H1 (cell line): Measurements from ENCODE around the gene TRABD2A. TPM values are rescaled to one million over a fixed set of nuclear protein-coding genes. Genes with fewer than 3 reads are reported as not detected.
"Not testable (repeated sequence)": the region's sequence is repeated elsewhere in the genome, so short reads cannot be mapped to it uniquely, and the experiment has no call there.

Experiments used
- CTCF ChIA-PET: fragments of 300-600 bp; sonication (Branson Sonifier 250); formaldehyde crosslinking; loops from one replicate; lab custom pipeline; 2021; ENCODE audit not compliant: partially characterized antibody; lab: Charles Lee
- POLR2A ChIA-PET: fragments of 300-600 bp; sonication (Branson Sonifier 250); formaldehyde crosslinking; loops from one replicate; lab custom pipeline; 2021; ENCODE audit warnings: inconsistent platforms; ENCODE audit not compliant: partially characterized antibody; lab: Charles Lee
- DNase-seq, 2 experiments: peaks; one replicate each; pipeline versions ENCODE4 v3.0.0 to v3.0.0-alpha.2; 2010 to 2022; ENCODE audit warnings: low spot score in 2 of 2, low read depth in 1 of 2, mixed read lengths in 1 of 2
- FAIRE-seq: peaks from 2 replicates; lab custom pipeline; 2011; peaks lifted over from hg19 to GRCh38; lab: Jason Lieb, UNC
- H2AFZ ChIP-seq: 2 replicates; pipeline ENCODE4 v1.8.1; 2012; ENCODE audit warnings: low read length, inconsistent platforms
- H2AK5ac ChIP-seq: 2 replicates; pipeline ENCODE4 v1.6.1; 2013; ENCODE audit warnings: low read depth, low read length
- H2BK120ac ChIP-seq: replicated peaks from 2 replicates; pipeline ENCODE3; 2013; ENCODE audit warnings: low read depth, low read length, inconsistent platforms
- H2BK12ac ChIP-seq: 2 replicates; pipeline ENCODE4 v1.6.1; 2013; ENCODE audit warnings: low read depth, low read length
- H2BK15ac ChIP-seq: 2 replicates; pipeline ENCODE4 v1.6.1; 2013; ENCODE audit warnings: low read length
- H2BK20ac ChIP-seq: 2 replicates; pipeline ENCODE4 v1.6.1; 2013; ENCODE audit warnings: low read length
- H2BK5ac ChIP-seq: 2 replicates; pipeline ENCODE4 v1.6.1; 2013; ENCODE audit warnings: low read depth, low read length
- H3K14ac ChIP-seq: 2 replicates; pipeline ENCODE4 v1.6.1; 2013; ENCODE audit warnings: inconsistent platforms; ENCODE audit not compliant: insufficient read length
- H3K18ac ChIP-seq: 2 replicates; pipeline ENCODE4 v1.6.1; 2013; ENCODE audit warnings: low read length; ENCODE audit errors: extremely low read depth
- H3K23ac ChIP-seq: 2 replicates; pipeline ENCODE4 v1.6.1; 2013; ENCODE audit warnings: inconsistent platforms; ENCODE audit not compliant: insufficient read length
- H3K23me2 ChIP-seq: 2 replicates; pipeline ENCODE4 v1.6.1; 2013; ENCODE audit warnings: low read depth, low read length
- H3K27ac ChIP-seq: 2 replicates; pipeline ENCODE4 v1.6.1; 2011; ENCODE audit warnings: low read depth, low read length, inconsistent platforms
- H3K27me3 ChIP-seq, 4 experiments: replicated peaks in 1 of 4; 1 replicate in 1 of 4; 2 replicates in 3 of 4; pipeline versions ENCODE4 v1.6.1 to v1.8.1; 2011 to 2013; ENCODE audit warnings: low read length in 3 of 4, mild to moderate bottlenecking in 3 of 4, inconsistent platforms in 2 of 4, mixed read lengths in 2 of 4, moderate library complexity in 1 of 4; ENCODE audit not compliant: control insufficient read depth in 3 of 4, insufficient read depth in 3 of 4; ENCODE audit errors: extremely low read depth in 1 of 4
- H3K36me3 ChIP-seq, 4 experiments: 2 replicates each; pipeline versions ENCODE4 v1.6.1 to v1.8.1; 2011 to 2013; ENCODE audit warnings: mild to moderate bottlenecking in 4 of 4, low read length in 3 of 4, moderate library complexity in 2 of 4, control low read depth in 1 of 4, inconsistent platforms in 1 of 4; ENCODE audit not compliant: insufficient read depth in 4 of 4, control insufficient read depth in 2 of 4
- H3K4ac ChIP-seq: replicated peaks from 2 replicates; pipeline ENCODE3; 2013; ENCODE audit warnings: low read length, low read depth, mixed read lengths, inconsistent platforms; ENCODE audit not compliant: insufficient read length
- H3K4me1 ChIP-seq, 4 experiments: replicated peaks in 1 of 4; 1 replicate in 1 of 4; 2 replicates in 3 of 4; pipeline versions ENCODE4 v1.6.1 to v1.8.1; 2011 to 2013; ENCODE audit warnings: low read length in 3 of 4, inconsistent platforms in 2 of 4, mixed read lengths in 1 of 4; ENCODE audit not compliant: insufficient read depth in 4 of 4, control insufficient read depth in 3 of 4
- H3K4me2 ChIP-seq, 2 experiments: 2 replicates each; pipeline versions ENCODE4 v1.6.1 to v1.8.1; 2011 to 2013; ENCODE audit warnings: low read depth in 2 of 2, low read length in 2 of 2, control low read depth in 1 of 2, inconsistent platforms in 1 of 2, mild to moderate bottlenecking in 1 of 2; ENCODE audit not compliant: insufficient read depth in 1 of 2
- H3K4me3 ChIP-seq, 4 experiments: fragments of 200-600, 300-600 bp in 1 of 4; sonication (generic), shearing (Covaris generic), sonication (Bioruptor Twin) in 1 of 4; 2 replicates each; pipeline versions ENCODE4 v1.5.1 to v1.8.1; 2011 to 2016; ENCODE audit warnings: low read length in 4 of 4, low read depth in 3 of 4, control low read depth in 2 of 4, inconsistent platforms in 2 of 4, mild to moderate bottlenecking in 2 of 4, mixed read lengths in 1 of 4, moderate library complexity in 1 of 4; ENCODE audit not compliant: insufficient read depth in 2 of 4; ENCODE audit errors: extremely low read depth in 1 of 4
- H3K56ac ChIP-seq: replicated peaks from 2 replicates; pipeline ENCODE3; 2013; ENCODE audit warnings: low read depth, mild to moderate bottlenecking, mixed read lengths, low read length, inconsistent platforms; ENCODE audit not compliant: insufficient read length
- H3K79me1 ChIP-seq: 2 replicates; pipeline ENCODE4 v1.6.1; 2013; ENCODE audit warnings: low read depth, low read length, control low read depth
- H3K79me2 ChIP-seq, 2 experiments: 2 replicates each; pipeline versions ENCODE4 v1.6.1 to v1.8.1; 2012 to 2013; ENCODE audit warnings: low read length in 2 of 2, mild to moderate bottlenecking in 2 of 2, inconsistent platforms in 1 of 2; ENCODE audit not compliant: insufficient read depth in 2 of 2, control insufficient read depth in 1 of 2
- H3K9ac ChIP-seq, 4 experiments: replicated peaks in 1 of 4; 1 replicate in 1 of 4; 2 replicates in 3 of 4; pipeline versions ENCODE4 v1.6.1 to v1.8.1; 2011 to 2013; ENCODE audit warnings: low read depth in 3 of 4, low read length in 3 of 4, control low read depth in 2 of 4, mild to moderate bottlenecking in 2 of 4, moderate library complexity in 2 of 4, inconsistent platforms in 1 of 4; ENCODE audit errors: extremely low read depth in 1 of 4
- H3K9me3 ChIP-seq, 2 experiments: 2 replicates each; pipeline versions ENCODE4 v1.6.1 to v1.8.1; 2012 to 2013; ENCODE audit warnings: mild to moderate bottlenecking in 2 of 2, moderate library complexity in 2 of 2, control low read depth in 1 of 2, inconsistent platforms in 1 of 2, low read depth in 1 of 2, low read length in 1 of 2, mixed read lengths in 1 of 2; ENCODE audit not compliant: insufficient read depth in 2 of 2
- H4K20me1 ChIP-seq, 2 experiments: replicated peaks in 1 of 2; 2 replicates each; pipeline versions ENCODE3 to v1.8.1; 2011 to 2013; ENCODE audit warnings: inconsistent platforms in 2 of 2, low read length in 2 of 2, mild to moderate bottlenecking in 1 of 2; ENCODE audit not compliant: insufficient read depth in 2 of 2, control insufficient read depth in 1 of 2
- H4K5ac ChIP-seq: 2 replicates; pipeline ENCODE4 v1.6.1; 2013; ENCODE audit warnings: low read length, low read depth, mixed read lengths, inconsistent platforms; ENCODE audit not compliant: insufficient read length
- H4K8ac ChIP-seq: 2 replicates; pipeline ENCODE4 v1.8.0; 2013; ENCODE audit warnings: mild to moderate bottlenecking, moderate library complexity, low read length, inconsistent platforms; ENCODE audit not compliant: insufficient read depth; ENCODE audit errors: extremely low read depth
- H4K91ac ChIP-seq: replicated peaks from 2 replicates; pipeline ENCODE3; 2013; ENCODE audit warnings: low read length, mixed read lengths, inconsistent platforms; ENCODE audit not compliant: insufficient read length
- RNF2 ChIP-seq: fragments of 200-900, 300-1000 bp; sonication (generic); IDR thresholded peaks from 2 replicates; pipeline ENCODE4 v1.7.1; 2016; ENCODE audit warnings: borderline replicate concordance, low read depth, mild to moderate bottlenecking, antibody characterized with exemption, low read length; ENCODE audit not compliant: poor library complexity, severe bottlenecking; ENCODE audit errors: missing control alignments
- WGBS, 2 experiments: shearing (Covaris generic) in 1 of 2; methylation state at CpG; one replicate each; pipeline versions ENCODE4 v1.1.6 to v1.1.7; 2013 to 2015; ENCODE audit warnings: low lambda C conversion rate in 2 of 2, mixed read lengths in 2 of 2, inconsistent platforms in 1 of 2, low coverage in 1 of 2, missing lambda C conversion rate in 1 of 2; ENCODE audit not compliant: insufficient replicate concordance in 2 of 2, insufficient coverage in 1 of 2, insufficient read length in 1 of 2; ENCODE audit errors: extremely low coverage in 1 of 2, missing lambda C conversion rate in 1 of 2; 5-methylcytosine and 5-hydroxymethylcytosine counted together
- polyA plus RNA-seq, 7 experiments: library from polyadenylated mRNA; depleted of rRNA in 3 of 7; stranded (reverse) in 5 of 7; unstranded in 2 of 7; fragments of >200 nt in 5 of 7; fragments of 200-250 nt in 2 of 7; gene quantifications; 1 replicate in 5 of 7; 2 replicates in 1 of 7; 4 replicates in 1 of 7; pipeline versions ENCODE4 v1.2.1 to v1.2.3, GENCODE V29; 2011 to 2013; ENCODE audit warnings: missing spikeins in 2 of 7, mixed read lengths in 2 of 7
- total RNA-seq: library from RNA; stranded (reverse); fragmentation: NEBNext Ultra II Directional; extraction: Animal tissue kit (Norgen Biotek cat#: 25700); gene quantifications from 2 replicates; pipeline ENCODE4 v1.2.1, GENCODE V29; 2021
- TF ChIP-seq, protein P1 (sequence below): IDR thresholded peaks from 2 replicates; pipeline ENCODE4 v1.6.1; 2012; ENCODE audit warnings: inconsistent platforms
- TF ChIP-seq, protein P2 (sequence below): IDR thresholded peaks from 2 replicates; pipeline ENCODE4 v1.6.1; 2012; ENCODE audit warnings: inconsistent platforms

TRABD2A gene
- total and polyA plus RNA-seq, 2 of the 8 experiments (the other 6 are each of a cell fraction or from before 2014, with no cell fraction given) = 17.3 to 18.6 TPM

DNA sequence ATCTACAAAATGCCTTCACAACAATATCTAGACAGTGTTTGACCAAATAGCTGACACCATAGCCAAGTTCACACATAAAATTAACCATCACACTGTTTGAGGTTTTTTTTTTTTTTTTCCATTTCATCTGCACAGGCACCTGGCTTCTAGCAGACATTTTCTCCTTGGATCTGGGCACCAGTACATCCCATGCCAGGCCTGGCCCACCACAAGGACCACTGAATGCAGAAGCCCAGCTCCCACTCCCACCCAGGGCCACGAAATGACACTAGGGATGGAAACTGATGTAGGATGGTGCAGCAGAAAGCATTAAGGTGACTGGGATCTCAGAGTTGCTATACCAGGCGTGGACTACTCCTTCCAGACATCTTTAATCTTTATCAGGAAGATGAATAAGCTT, 37.5 kb upstream of the TRABD2A start (continued):
- TF ChIP-seq, protein P1, sequence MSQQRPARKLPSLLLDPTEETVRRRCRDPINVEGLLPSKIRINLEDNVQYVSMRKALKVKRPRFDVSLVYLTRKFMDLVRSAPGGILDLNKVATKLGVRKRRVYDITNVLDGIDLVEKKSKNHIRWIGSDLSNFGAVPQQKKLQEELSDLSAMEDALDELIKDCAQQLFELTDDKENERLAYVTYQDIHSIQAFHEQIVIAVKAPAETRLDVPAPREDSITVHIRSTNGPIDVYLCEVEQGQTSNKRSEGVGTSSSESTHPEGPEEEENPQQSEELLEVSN = no peak
- no peak for TF ChIP-seq RNF2
- TF ChIP-seq, protein P2, sequence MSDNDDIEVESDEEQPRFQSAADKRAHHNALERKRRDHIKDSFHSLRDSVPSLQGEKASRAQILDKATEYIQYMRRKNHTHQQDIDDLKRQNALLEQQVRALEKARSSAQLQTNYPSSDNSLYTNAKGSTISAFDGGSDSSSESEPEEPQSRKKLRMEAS = no peak

DNA sequence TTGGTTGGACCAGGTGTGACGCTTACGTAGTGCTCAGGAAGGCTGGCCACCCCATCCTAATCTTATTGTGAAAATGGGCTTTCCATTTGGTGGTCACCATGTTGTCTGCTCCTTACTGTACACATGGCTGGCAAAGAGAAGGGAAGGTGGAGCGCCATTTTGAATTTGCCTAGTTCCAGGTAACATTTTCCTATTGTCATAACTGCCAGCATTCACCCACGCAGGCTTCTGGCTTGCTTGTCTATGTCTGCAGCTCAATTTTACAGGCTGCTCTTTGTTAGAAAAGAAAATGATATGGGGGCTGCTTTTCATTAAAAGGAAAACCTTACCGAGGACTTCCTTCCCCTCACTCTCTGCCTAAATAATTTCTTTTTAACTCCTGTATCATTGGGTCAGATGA, 36.9 kb upstream of the TRABD2A start:
- CTCF ChIA-PET = interaction anchor here (2.2 kb wide), 1 partner anchor 8 kb away, joined by 26 read pairs; no protein-coding TSS in a partner anchor
- POLR2A ChIA-PET = interaction anchor here (1.4 to 3.4 kb wide), 2 partner anchors 9 to 12 kb away, joined by 3 to 25 read pairs; partner anchors contain the start of gene TMSB10

More for the DNA sequence above, 36.9 kb upstream of the TRABD2A start:
- H4K5ac ChIP-seq, H3K36me3 ChIP-seq, H3K9me3 ChIP-seq, H4K8ac ChIP-seq, H3K79me1 ChIP-seq, H3K4ac ChIP-seq, H3K79me2 ChIP-seq, H4K20me1 ChIP-seq, H2BK20ac ChIP-seq, H3K23me2 ChIP-seq, H2BK15ac ChIP-seq, H2BK5ac ChIP-seq, H2AK5ac ChIP-seq, H3K4me3 ChIP-seq, H3K23ac ChIP-seq, H3K4me2 ChIP-seq, H3K14ac ChIP-seq, H2BK120ac ChIP-seq, H3K27ac ChIP-seq, DNase-seq, FAIRE-seq, H3K27me3 ChIP-seq, H4K91ac ChIP-seq, H3K56ac ChIP-seq, H3K18ac ChIP-seq, H2BK12ac ChIP-seq, H3K9ac ChIP-seq, H2AFZ ChIP-seq, H3K4me1 ChIP-seq: not testable (repeated sequence)
- 93% methylated on average over 5 of the region's 5 CpGs; no CpG with 5 or more reads in 1 of the 2 experiments for WGBS, 2 experiments
